BE2C (cell line): Measurements from ENCODE around the gene SLC26A1.

ENCODE experiments used
- DNase-seq: peaks from one replicate; pipeline ENCODE4 v3.0.0-alpha.2; 2020
- H3K27me3 ChIP-seq: fragments of 250-450 bp; sonication (Bioruptor Pico); 2 replicates; pipeline ENCODE4 v1.5.1; 2020; ENCODE audit warnings: mild to moderate bottlenecking
- H3K36me3 ChIP-seq: fragments of 250-450 bp; sonication (Bioruptor Pico); 2 replicates; pipeline ENCODE4 v1.5.1; 2020; ENCODE audit warnings: mild to moderate bottlenecking
- H3K4me1 ChIP-seq: fragments of 250-450 bp; sonication (Bioruptor Pico); 2 replicates; pipeline ENCODE4 v1.5.1; 2020
- H3K4me3 ChIP-seq: 2 replicates; pipeline ENCODE4 v1.5.1; 2011; ENCODE audit warnings: low read depth, low read length
- H3K9me3 ChIP-seq: fragments of 250-450 bp; sonication (Bioruptor Pico); 2 replicates; pipeline ENCODE4 v1.5.1; 2020
- CTCF ChIP-seq: IDR thresholded peaks from 2 replicates; pipeline ENCODE4 v1.5.1; 2012; ENCODE audit warnings: mild to moderate bottlenecking, low read depth, low read length

SLC26A1 gene

GRCh38 chr4:1029529-1029928, 36.3 kb upstream of the SLC26A1 start:
- H3K4me3 ChIP-seq: no peak overlapping the region
- TF ChIP-seq CTCF: no peak
- no peaks in the 10 kb centered on the region for H3K36me3 ChIP-seq
- no peaks in the 10 kb centered on the region for H3K9me3 ChIP-seq
- no peak for DNase-seq
- peaks cover 17% of the 10 kb centered on the region for H3K27me3 ChIP-seq
- no peaks in the 10 kb centered on the region for H3K4me1 ChIP-seq

GRCh38 chr4:1028574-1029220, 35.5 kb upstream of the SLC26A1 start:
- H3K36me3 ChIP-seq: no peaks in the 10 kb centered on the region
- no peaks in the 10 kb centered on the region for H3K9me3 ChIP-seq
- H3K4me3 ChIP-seq: no peak overlapping the region
- DNase-seq: no peak
- H3K27me3 ChIP-seq: peaks cover 17% of the 10 kb centered on the region
- no peaks in the 10 kb centered on the region for H3K4me1 ChIP-seq
- no peak for TF ChIP-seq CTCF

GRCh38 chr4:1027915-1028238, 34.7 kb upstream of the SLC26A1 start:
- Histone ChIP-seq H3K9me3 (no peaks in the 10 kb centered on the region), H3K4me1 (no peaks in the 10 kb centered on the region), H3K27me3 (peaks cover 11% of the 10 kb centered on the region), H3K4me3 (no peak overlapping the region), H3K36me3 (no peaks in the 10 kb centered on the region)
- no peak for DNase-seq
- TF ChIP-seq CTCF: no peak

- Histone ChIP-seq H3K4me3 (no peak overlapping the region), H3K9me3 (no peaks in the 10 kb centered on the region), H3K27me3 (peaks cover 10% of the 10 kb centered on the region), H3K4me1 (no peaks in the 10 kb centered on the region), H3K36me3 (no peaks in the 10 kb centered on the region)
- no peak for DNase-seq
- no peak for TF ChIP-seq CTCF
Observed at GRCh38 chr4:1027219-1027914, 34.2 kb upstream of the SLC26A1 start.

- Histone ChIP-seq H3K4me1 (no peaks in the 10 kb centered on the region), H3K27me3 (peaks cover 4% of the 10 kb centered on the region; the same call in 1 of the 2 replicates), H3K9me3 (no peaks in the 10 kb centered on the region), H3K4me3 (no peak overlapping the region), H3K36me3 (no peaks in the 10 kb centered on the region)
- peak; percentile 49 for DNase-seq
- no peak for TF ChIP-seq CTCF
Observed at GRCh38 chr4:1026115-1026514, 32.9 kb upstream of the SLC26A1 start.

GRCh38 chr4:1024882-1025545, 31.8 kb upstream of the SLC26A1 start:
- TF ChIP-seq CTCF: no peak
- H3K4me1 ChIP-seq: no peaks in the 10 kb centered on the region
- peaks cover 4% of the 10 kb centered on the region; the same call in 1 of the 2 replicates for H3K27me3 ChIP-seq
- no peak overlapping the region for H3K4me3 ChIP-seq
- DNase-seq: no peak
- H3K9me3 ChIP-seq: no peaks in the 10 kb centered on the region
- no peaks in the 10 kb centered on the region for H3K36me3 ChIP-seq
